Activated CD8-positive, alpha-beta memory T cell treated with anti-CD3 and anti-CD28 coated beads, Interleukin-2, amount 50 U/mL, for 24 hours (primary cell): ENCODE results near the gene TRAK2.
"Not testable (repeated sequence)": the region's sequence is repeated elsewhere in the genome, so short reads cannot be mapped to it uniquely, and the experiment has no call there.

Experiments
- DNase-seq: peaks from one replicate; pipeline ENCODE4 v3.0.0-alpha.2; 2020; ENCODE audit errors: extremely low read depth

TRAK2 gene

DNA sequence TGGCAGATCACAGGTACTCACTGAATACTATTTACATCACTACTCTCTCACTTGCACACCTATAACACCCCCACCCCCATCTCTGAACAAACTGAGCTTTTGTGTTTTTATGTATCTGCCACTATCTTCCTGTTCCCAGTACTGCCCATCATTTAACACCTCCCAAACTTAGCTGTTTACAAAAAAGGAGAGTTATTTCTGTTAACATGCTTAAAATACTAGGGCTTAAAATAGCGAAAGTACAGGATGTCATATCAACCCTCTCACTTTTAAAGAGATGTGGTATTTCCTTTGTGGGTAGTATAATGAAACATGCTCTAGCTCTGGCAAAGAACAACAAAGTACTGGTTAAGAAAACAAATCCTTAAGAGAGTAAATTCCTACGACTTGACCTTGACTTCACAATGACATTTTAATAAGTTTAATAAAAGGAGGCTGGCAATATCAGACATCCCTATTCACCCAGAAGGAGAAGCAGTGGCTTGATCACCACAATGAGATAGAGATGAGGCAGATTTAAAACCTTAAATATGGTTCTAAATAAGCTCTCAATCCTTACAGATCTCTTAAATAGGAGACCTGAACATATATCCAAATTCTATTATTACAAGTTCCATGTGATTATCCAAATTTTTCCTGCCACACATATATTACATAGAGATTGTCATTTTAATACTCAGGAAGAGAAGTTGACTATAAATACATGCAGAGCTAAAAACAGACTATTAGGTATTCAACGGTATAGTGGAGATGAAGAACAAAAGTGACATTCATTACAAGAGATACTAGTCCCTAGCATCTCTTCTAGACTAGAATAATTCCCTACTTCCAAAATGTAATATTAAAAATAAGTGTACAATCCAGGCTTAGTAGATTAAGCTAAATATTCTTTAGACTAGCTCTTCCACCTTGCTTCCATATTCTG lies 36.9 kb downstream of the TRAK2 start:
- DNase-seq: no peak

- DNase-seq: no peak
Observed at GRCh38 chr2:201413552-201413951, 37.7 kb downstream of the TRAK2 start.

DNA sequence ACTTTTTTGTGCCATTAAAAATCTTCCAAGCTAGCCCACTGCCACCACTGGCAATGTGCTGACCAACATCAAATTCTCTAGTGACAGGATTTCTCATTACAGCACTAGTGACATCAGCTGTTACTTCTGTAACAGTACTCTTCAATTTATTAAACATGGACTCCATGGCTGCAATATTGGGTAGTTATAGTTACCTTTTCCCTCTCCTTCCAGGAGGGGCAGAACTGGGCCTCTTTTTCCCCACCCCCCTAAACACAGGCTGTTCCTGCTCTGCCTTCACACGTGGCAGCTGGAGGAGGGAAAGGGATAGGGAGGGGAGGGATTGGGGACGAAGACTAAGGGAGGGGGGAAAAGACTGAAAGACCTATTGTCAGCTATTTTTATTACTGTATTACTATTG lies 38.1 kb downstream of the TRAK2 start:
- DNase-seq: no peak

DNA sequence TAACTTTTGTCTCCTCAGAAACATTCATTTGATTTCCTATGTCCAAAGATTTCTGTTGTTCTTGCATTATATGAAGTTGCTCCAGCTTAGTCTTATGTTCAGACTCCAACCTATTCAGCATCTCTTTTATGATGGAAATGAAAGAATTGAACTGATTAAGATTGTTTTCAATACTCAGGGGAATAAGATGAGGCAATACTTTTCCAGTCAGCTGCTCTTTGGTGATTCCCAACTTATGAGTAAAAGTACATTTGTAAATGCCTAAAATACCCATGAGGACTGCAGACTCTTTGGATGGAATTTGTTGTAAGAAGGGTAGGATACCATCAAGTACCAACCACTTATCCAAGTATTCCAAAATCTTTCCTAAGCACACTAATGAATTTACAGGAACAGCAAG lies 39.8 kb downstream of the TRAK2 start:
- no peak for DNase-seq

GRCh38 chr2:201408931-201409330 lies 42.3 kb downstream of the TRAK2 start:
- DNase-seq: no peak

- DNase-seq: no peak
Observed at GRCh38 chr2:201407265-201407664, 44.0 kb downstream of the TRAK2 start.

DNA sequence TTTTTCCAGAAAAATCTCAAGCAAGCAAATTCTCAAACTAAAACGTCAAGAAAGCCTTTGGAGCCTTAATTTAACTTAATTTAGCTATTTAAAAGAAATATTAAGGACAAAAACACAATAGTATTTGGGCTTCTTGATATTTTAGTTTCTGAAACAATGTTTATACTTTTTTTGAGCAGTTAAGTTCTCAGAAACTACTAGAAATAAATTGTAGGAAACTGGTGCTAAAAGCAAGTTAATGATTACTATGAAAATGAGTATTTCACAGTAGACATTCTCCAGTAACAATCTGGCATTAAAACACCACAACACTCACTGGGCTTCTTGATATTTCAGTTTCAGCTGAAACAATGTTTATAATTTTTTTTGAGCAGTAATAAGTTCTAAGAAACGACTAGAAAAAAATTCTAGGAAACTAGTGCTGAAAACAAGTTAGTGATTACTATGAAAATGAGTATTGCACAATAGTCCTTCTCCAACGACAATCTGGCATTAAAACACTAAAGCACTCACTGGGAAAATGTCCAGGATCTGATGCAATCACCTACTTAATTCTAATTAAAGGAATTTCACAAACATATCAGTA lies 45.1 kb downstream of the TRAK2 start:
- no peak for DNase-seq

DNA sequence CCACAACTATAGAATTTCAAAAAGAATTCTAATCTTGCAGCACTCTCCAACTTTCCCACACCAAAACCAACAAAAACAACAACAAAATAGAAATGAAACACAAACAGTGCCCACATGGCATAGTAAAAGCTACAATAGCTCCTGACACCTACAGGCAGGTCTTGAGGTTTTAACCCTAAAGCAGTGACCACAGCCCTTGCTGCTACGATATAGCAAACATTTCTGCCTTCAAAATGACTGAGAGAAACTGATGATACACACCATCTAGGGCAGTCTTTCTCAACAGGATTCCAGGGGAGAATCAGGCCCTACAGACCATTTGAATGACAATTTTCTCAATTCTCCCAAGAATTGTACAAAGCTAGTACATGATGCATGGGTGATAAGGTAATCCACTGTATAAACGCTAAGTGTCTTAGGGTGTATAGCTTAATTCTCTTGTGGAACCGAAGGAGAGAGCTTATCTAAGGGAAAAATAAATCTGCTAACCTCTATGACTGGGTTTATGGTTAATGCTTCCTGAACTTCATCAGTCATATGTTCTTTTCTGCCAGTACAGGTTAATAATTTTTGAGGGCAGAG lies 46.5 kb downstream of the TRAK2 start:
- no peak for DNase-seq

DNA sequence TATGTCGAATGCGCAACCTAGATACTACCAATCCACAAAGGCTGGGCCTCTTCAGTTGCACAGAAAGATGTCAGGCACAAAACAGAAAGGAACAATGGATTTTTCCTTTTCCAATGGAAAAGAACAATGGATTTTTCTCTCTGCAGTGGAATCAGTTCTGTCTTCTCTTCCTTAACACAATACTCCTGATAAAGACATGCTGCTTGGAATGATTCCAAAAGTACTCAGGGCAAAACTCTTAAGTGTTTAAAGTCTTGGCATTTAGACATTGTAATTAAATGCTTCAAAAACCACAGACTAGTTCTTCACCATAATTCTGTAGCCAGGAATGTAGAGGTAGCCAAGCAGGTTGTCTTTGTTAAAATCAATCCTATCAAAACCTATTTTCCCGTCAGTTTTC lies 47.4 kb downstream of the TRAK2 start:
- no peak for DNase-seq

GRCh38 chr2:201402651-201403562 lies 48.4 kb downstream of the TRAK2 start:
- no peak for DNase-seq

GRCh38 chr2:201401815-201402214 lies 49.4 kb downstream of the TRAK2 start:
- DNase-seq: no peak

DNA sequence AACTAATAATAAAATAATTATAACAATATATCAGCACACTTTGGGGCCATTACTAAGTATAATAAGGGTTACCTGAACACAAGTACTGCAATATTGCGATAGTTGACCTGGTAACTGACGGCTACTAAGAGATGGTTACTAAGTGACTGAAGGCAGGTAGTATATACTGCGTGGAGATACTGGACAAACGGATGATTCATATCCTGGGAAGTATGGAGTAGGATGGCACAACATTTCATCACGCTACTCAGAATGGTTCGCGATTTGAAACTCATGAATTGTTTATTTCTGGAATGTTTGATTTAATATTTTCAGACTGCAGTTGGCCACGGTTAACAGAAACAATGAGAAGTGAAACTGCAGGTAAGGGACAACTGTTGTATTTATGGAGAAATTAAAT lies 54.7 kb downstream of the TRAK2 start:
- no peak for DNase-seq

GRCh38 chr2:201383136-201383535 lies 68.1 kb downstream of the TRAK2 start:
- DNase-seq: no peak

DNA sequence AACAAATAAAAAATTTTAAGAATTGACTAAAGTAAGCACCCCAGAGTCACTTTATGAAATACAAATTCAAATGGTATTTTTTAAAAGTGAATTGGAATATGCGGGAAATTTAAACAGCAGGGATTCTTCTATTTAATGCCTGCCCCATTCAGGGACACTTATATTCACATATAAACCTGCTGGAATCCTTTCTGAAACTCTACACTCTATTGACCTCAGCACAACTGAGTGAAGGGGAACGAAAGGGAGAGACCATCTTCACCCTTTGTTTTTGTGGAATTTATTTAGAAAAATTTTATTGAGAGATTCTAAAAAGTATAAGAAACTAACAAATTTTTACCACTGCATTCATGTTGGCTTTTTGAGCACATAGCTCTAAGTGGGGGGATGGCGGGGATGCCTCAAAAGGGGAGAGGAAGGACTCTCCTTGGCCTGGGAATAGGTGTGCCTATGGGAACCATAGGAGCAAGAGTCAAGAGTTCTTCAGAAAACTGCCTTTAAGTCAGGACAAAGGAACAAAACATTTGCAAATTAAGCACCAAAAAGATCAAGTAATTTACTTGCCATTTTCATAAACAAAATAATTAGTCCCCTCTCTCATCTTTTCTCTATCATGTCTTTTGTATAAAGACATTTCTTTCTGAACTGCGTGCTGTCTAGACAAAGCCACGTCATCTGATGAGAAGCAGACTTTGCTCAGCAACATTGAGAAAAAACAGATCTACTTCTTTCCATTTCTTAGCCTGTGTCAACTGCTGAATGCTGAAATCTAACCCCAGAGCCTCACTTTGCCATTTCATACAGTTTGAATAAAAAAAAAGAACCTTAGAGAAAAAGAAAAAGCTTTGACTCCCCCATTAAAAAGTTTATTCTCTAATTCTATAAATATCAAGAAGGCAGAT lies 72.5 kb downstream of the TRAK2 start:
- DNase-seq: no peak

DNA sequence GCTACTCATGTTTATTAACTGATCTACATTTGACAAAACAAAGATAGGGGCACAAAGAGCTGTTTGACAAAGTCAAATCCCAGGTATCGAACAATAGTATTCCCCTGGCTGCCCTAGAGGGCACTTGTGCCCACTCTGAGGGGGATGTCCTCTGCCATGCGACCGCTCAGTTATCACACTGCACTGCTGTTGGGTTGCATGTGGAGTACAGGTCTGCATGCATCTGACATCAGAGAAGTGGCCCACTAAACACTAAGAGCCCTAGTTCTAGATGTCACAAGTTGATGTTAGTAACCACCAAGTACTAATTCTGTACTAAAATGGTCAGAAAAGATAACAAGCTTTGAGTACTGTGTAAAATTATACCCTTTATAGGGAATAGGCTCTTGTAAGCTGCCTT lies 74.0 kb downstream of the TRAK2 start:
- DNase-seq: no peak

DNA sequence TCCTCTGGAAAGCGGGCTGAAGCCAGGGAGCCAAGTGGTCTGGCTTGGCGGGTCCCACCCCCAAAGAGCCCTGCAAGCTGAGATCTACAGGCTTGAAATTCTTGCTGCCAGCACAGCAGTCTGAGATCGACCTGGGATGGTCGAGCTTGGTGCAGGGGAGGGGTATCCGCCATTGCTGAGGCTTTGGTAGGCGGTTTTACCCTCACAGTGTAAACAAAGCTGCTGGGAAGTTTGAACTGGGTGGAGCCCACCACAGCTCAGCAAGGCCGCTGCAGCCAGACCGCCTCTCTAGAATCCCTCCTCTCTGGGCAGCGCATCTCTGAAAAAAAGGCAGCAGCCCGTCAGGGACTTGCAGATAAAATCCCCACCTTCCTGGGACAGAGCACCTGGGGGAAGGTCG lies 81.5 kb downstream of the TRAK2 start:
- no peak for DNase-seq

GRCh38 chr2:201369318-201369717 lies 81.9 kb downstream of the TRAK2 start:
- not testable (repeated sequence) for DNase-seq

DNA sequence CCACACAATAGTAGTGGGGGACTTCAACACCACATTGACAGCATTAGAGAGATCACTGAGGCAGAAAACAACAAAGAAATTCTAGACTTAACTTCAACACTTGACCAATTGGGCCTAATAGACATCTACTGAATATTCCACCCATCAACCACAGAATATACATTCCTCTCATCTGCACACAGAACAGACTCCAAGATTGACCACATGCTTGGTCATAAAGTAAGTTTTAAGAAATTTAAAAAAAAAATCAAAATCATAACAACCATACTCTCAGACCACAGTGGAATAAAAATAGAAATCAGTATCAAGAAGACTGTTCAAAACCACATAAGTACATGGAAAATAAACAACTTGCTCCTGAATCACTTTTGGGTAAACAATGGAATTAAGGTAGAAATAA lies 85.1 kb downstream of the TRAK2 start:
- DNase-seq: no peak

GRCh38 chr2:201363857-201364560 lies 87.2 kb downstream of the TRAK2 start:
- DNase-seq: no peak

DNA sequence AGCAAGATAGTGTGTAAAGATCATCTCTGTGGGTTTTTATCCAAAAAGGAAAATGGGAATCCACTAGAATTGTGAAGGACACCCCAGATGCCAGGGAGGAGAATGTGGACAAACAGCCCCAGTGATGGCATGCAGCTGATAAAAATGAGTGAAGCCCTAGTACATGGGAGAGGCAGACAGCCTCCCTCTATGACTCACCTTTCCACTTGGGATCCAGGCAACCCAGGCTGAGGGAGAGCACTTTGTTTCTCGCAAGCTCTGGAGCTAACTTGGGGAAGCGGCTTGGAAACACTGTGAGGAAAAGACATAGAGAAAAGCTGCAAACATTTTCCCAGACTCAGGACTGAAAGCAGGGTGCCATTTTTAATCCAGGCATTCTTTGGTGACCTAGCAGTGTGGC lies 88.9 kb downstream of the TRAK2 start:
- DNase-seq: no peak
